CD4-positive, alpha-beta T cell treated with Interleukin-17A for 1 hour (primary cell): ENCODE results near the gene EHD3.

Experiments
- DNase-seq: peaks from one replicate; pipeline ENCODE4 v3.0.0-alpha.2; 2020

EHD3 gene

DNA sequence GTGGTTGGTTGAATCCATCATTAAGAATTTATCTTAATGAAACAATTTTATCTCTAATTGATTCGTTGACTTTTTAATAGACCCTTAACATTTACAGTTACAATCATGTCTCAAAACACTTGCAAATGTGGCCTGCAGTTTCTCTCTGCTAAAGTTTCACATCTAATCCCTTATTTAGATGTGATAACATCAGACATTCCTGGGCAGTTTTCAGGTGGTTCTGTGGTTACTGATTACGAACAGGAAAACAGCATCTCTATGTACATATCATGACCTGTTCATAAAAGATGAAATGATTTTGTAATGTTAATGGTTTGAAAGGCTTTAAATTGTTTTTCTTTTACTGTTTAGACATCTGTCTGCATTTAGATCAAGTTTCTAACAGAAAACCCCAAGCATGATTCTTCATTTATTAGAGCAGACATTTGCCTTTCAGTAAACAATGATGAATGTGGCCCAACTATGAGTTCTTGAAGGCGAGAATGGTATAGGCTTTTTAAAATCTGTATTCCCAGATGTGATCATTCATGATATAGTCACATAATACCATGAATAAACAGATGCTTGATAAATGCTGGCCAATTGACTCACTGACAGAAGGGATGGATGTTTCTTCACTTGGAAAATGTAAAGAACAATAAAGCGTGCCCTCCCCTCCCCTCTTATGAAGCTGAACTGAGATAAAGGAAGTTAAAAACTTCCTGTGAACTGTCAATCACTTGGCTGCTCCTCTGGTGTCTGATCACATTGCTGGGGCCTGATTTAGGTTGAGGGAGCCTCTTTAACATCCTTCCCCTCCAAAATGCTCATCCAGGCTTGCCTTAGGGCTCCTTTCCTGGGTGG lies 20.1 kb upstream of the EHD3 start:
- DNase-seq, result no peak

DNA sequence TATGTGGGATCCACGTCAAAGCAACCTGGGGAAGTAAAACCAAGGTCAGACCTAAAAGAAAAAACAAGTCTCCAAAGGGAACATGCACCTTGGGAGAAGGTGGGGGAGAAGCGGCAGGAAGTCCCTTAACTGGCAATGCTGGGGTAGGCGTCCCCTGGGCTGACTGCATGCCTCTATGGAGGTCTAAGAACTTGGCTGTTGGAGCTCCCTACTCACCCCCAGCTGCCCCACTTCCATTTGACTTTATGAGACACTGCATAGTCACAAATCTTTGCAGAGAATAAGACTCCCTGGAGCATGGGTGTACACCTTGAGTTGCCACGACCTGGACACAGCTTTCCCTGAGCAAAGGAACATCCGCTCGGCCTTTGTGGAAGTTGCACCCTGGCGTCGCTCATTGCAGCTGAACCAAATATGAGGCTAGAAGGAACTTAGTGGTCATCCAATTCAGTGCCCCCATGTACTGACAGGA lies 19.5 kb upstream of the EHD3 start:
- DNase-seq, result no peak

DNA sequence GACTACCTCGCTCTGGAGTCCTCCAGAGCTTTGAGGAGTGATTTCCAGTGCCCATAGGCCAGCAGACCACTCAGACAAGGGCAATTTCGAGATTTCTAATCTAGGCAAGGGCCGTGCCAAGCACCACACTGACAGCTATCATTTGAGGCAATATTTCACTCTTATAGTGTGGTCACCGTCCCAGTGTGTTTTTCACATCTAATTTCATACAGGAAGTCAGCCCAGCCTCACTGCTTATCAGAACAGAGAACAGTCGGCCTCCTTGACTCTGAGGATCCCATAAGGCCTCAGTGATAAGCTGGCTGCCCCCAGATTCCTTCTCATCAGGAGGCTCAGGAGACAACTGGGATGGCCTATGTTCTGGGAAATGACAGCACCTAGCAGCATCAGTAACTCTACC lies 17.2 kb upstream of the EHD3 start:
- DNase-seq, result no peak

DNA sequence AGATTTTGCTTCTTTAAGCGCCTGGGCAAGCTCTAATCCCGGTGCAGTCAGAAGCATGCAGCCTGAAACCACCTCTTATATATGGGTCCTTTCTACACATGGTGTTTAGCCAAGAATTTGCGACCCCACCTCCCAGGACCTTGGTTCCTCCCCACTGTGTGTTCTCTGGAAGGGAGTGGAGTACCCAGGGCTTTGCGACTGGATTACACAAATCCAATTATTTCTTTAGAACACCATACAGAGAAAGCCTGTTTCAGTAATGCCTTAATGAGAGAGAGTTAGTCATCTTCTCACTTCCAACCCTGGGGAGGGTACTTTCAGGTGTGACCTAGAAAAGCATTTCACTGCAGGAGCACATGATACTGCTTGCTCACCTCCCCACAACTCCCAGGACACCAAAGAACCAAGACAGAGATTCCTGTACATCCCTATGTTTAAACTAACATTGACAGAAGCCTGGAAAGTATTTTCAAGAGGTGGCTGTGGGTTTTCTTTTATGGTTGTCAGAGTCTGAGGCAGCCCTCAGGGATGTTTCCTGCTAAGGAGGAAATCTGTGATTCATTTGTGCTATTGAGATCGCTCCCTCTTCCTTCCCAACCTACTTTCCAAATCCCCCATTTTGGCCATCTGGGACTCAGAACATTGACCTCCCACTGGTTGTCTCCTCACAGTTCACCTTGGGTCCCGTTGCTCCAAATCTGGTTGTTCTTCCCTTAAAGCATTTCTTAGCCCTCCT lies 16.3 kb upstream of the EHD3 start, which contains the start of gene CAPN14:
Gene CAPN14 (minus strand): TSS at position 51 of the 736 bp plus-strand sequence. CDS start 12,068 bp downstream, outside the sequence.
- no peak for DNase-seq

DNA sequence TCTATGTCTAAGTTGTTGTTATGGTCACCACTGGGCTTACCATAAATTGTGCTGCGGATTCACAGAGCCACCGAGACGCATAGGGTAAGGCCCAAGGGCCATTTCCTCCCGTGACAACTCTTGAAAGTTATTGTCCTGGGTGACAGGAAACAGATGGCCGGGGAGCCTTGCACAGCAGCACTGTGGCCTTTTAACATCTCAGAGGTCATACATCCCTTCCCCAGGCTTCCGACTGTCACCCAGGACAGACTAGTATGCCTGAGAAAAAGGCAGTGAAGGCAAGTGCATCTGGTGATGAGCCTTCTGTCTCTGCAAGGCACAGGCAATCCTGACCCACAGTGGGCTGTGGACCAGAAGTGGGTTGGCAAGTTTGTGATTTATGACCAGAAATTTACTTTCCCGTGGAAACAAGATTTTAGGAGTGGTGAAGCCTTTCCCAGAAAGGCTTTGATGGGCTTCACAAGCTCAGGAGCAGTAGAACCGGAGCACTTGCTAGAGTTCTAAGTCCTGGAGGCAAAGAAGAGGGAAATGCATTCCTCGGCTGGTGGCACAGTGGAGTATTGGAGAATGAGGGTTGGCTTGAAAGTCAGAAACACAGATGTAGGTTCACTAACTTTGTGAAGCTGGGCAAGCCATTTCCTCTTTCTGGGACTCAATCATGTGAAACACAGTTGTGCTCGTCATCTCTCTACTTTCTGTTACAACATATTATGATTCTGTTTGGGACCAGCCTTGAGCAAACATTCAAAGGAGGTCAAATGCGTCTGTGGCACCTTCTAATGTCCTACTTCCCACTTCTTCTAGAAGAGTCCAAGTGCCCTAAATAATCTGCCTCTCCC lies 14.6 kb upstream of the EHD3 start:
- no peak for DNase-seq

DNA sequence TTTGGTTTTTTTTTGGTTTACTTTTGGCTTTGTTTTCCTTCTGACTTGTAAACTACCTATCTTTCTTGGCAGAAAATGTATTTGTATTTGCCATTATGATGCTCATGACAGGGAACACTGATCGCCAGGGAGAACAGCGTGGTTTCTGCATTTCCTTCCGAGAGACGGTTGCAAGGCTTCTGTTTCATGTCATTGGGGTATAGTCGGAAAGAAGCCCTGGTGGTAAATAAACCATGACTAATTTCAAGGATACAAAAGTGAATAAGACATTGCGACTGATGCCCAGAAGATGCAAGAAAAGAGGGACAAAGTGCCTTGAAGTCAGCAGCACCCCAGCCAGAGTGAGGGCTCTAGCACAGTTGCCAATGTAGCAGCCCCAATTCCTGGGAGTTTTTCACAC lies 12.4 kb upstream of the EHD3 start:
- DNase-seq, result no peak

DNA sequence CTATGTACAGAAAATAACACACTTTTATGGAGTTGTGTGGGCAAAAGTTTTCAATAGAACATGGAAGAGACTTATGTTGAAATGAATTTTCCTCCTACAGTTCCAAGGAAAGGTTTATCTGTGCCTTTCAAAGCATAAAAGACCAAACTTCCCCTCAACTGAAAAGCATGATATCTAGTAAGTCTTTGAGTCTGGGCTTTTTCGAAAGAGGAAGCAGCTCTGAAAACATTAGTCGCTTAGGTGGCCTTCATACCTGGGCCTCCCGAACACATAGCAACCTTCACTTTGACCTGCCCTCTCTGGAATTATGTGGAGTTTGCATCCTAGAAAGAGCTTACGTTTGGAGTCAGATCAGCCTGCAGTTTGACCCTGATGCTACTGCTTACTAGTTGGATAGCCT lies 11.9 kb upstream of the EHD3 start:
- no peak for DNase-seq

DNA sequence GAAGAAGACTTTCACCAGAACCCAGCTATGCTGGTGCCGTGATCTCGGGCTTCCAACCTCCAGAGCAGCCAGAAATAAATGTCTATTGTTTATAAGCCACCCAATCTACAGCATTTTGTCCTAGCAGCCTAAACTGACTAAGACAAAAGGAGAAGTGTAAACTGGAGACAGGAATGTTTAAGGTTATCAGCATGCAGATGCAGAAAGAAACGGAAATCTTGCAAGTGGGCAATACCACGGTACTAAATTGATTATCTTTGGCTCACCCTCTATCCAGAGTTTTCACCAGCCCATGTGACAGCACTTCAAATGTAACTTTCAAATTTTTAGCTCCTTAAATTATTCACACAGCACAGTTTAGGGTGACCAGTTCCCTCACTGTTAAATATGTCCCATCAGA lies 10.9 kb upstream of the EHD3 start:
- DNase-seq, result no peak

DNA sequence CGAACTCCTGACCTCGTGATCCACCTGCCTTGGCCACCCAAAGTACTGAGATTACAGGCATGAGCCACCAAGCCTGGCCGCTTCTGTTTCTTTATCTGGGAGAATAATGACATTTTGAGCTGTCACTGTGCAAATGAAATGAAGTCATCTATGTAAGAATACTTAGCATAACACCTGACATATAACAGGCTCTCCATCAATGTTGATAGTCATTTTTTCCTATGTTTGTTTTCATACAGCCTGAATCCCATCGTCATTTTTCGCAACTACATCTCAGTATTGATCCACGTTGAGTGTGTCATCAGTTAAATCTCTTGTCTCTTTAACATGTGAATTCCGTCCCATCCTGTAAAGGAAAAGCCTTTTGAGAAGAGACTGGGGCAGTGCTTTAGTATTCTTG lies 10.2 kb upstream of the EHD3 start:
- no peak for DNase-seq

DNA sequence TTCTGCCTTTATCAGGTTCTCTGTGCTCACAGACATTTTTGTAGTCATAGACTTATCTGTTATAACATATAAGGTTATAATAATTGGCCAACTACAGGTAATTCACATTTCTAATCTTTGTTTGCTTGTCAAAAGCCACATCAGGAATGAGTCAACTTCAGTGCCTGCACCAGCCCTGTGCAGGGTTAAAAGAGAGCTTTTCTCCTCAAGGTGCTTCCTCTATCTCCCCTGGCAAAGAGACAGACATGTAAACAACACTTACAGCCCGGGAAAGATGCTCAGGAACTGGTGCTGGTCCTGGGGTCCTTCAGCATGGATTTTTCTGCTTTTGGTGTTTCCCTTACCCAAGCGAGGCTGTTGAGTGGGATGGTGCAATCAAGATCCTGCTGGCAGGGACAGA lies 7.7 kb upstream of the EHD3 start:
- DNase-seq, result no peak

DNA sequence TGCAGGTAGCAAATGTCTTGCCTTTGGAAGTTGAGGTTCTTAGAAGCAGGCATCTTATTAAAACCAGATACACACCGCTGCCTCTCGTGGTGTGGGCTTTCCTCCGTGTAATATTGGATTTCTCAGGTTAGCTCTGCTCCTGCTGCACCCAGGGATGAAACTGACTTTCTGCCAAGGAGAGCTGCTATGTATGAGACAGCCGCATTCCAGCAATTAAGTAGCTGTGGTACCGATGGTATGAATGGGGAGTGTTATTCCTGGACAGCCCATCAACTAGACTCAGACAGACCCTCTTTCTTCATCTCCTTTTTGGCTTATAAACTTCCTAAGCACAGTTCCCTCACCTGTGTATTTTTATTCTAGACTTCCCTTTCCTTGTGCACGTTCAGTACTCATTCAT lies 6.8 kb upstream of the EHD3 start:
- DNase-seq, result no peak

DNA sequence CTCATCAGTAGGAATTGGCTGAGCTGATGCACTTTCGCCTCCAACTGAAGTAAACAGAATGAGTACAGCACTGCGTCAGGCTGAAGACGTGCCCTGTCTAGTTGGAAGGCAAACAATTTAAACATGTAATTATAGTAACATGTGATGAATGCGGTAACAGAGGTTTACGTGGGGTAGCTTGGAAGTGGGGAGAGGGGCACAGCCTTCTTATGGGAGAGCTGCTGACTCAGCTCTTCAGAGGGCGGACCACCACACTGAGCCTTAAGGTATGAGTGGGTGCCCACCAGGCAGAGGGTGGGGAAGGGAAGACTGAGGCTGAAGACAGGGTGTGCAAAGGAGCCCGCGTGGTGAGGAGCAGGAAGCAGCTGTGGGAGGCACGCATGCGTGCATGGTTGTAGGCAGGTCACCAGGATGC lies 6.2 kb upstream of the EHD3 start:
- no peak for DNase-seq

DNA sequence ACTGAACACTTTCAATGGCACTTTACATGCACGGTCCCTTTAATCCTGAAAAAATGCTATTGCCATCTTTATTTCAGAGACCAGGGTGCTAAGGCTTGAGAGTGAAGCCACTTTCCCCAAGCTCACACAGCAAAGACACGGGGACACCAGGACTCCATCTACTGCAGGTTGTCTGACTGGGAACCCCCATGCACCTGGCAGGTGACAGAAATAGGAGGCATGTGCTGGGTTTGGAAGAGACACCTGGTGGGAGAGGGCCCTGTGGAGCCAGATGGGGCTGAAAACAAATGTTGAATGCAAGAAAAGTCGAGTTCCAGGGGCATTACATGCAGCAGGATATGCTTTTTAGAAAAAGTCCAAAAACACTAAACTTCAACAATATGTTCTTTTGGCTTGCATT lies 5.2 kb upstream of the EHD3 start:
- no peak for DNase-seq

DNA sequence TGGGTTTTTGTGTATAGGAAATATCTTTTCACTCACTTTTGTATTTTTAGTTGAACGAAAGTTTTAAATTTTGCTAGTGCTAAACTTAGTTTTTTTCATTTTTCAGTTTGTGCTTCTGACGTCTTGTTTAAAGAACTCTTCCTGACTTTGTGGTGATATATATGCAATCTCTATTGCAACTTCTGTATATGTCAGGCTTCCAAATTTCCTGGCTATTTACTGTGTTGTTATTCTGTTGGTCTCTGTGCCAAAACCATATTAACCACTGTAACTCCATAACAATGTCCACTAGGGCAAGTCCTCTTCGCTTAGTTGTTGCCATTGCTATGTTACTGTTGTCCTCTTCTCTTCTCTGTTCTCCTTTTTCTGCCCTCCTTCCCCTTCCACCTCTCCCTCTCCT lies 3.2 kb upstream of the EHD3 start:
- DNase-seq, result no peak

DNA sequence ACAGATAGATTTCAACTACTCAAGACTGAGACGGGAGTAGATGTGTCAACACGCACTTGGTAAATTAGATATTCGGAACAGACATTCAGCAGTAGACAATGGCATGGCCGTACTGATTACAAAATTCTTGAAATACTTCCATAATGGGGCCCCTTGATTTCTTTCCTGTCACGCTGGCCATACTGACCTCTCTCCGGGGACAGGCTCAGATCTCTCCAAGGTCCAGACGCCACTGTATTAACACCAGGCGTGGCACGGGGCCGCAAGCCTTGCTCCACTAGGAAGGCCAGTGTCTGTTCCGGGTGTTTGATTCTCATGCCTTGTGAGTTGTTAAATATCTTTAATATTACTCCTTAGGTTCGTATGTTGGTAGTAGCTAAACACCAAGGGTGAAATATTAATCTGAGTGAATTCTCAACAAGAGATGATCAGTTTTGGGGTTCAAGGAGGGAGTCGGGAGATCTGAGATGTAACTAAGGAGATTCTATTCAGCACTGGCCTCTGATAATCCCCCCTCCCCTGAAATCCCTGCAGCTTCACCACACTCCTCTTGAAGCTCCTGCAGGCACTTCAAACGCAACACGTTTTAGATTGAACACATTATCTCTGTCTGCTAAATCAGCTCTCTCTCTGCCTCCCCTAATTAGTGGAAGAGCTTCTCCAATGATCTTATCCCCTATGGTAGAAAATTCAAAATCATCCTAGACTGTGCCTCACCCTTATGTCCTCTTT lies 2.2 kb upstream of the EHD3 start:
- no peak for DNase-seq

DNA sequence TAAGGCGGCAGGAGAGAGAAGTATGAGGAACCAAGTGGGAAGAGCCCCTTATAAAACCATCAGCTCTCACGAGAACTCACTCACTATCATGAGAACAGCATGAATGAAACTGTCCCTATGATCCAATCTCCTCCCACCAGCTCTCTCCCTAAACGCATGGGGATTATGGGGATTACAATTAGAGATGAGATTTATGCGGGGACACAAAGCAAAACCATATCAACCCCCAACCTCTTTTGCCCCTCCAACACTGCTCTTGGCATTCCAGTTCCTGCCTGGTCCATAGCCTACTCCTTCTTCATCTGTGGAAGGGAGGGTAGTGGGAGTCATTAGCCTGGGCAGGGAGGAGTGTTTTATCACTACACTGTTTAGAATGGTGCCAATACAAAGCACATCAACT lies 1.4 kb upstream of the EHD3 start:
- no peak for DNase-seq

DNA sequence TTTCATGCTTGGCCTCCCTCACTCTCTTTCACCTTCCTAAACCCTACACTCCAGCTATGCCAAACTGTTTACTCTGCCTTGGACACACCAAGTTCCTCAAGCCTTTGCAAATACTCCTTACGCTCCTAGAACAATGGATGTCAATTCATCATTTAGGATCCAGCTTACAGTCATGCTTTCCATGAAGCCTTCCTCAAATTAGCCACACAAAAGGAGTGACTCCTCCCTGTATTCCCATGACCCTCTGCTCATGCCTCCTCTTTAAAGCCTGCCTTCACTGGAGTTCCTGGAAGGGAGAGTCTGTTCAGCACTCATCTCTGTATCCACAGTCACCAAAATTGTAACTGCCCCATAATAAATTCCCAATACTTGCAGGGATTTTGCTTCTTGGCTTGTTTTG lies 721 bp upstream of the EHD3 start:
- DNase-seq, result no peak

DNA sequence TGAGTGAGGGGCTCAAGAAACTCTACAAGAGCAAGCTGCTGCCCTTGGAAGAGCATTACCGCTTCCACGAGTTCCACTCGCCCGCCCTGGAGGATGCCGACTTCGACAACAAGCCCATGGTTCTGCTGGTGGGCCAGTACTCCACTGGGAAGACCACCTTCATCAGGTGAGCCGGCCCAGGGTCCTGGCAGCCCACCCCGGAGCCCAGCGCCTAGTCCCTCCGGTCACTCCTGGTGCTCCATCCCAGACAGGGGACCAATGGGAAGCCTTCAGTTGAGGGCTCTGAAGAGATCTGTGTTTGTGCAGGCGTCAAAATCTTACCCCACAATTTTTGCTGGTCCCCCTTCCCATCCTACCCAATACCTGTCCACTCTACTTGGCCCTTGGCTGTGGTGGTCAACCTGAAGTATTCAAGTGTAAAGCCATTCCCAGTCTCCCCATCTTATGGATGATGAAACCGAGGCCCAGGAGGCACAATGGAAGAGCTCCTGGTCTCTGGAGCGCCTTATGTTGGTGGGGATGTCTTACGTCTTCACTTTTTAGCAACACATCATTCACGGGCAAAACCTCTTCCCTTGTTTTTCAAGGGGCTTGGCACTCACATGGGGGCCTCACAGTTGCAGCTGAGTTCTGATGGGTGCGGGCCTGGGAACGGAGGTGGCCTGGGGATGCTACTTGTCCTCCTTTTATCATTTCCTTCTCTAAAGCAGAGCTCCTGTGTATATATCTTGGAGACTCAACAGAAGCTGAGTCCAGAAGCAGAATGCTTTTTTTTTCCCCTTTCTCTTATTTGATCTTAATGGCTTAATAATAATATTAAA lies 941 bp downstream of the EHD3 start:
- DNase-seq, result no peak

DNA sequence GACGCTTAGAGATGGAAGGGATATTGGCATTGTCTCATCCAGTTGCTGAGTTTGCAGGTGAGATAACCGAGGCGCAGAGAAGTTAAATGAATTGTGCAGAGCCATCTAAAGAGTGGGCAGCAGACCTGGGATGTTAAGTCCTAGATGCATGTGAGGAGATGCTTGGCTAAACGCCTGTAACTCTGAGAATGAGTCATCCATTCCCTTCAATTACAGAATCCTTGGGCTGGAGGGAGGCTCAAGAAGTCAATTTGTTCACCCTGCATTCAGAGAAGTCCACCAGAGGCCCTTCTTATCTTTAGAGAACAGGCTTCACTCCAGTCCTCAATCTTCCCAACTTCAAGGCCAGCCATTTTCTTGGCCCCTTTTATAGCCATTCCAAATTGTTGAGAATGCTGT lies 1.6 kb downstream of the EHD3 start:
- DNase-seq, result no peak

DNA sequence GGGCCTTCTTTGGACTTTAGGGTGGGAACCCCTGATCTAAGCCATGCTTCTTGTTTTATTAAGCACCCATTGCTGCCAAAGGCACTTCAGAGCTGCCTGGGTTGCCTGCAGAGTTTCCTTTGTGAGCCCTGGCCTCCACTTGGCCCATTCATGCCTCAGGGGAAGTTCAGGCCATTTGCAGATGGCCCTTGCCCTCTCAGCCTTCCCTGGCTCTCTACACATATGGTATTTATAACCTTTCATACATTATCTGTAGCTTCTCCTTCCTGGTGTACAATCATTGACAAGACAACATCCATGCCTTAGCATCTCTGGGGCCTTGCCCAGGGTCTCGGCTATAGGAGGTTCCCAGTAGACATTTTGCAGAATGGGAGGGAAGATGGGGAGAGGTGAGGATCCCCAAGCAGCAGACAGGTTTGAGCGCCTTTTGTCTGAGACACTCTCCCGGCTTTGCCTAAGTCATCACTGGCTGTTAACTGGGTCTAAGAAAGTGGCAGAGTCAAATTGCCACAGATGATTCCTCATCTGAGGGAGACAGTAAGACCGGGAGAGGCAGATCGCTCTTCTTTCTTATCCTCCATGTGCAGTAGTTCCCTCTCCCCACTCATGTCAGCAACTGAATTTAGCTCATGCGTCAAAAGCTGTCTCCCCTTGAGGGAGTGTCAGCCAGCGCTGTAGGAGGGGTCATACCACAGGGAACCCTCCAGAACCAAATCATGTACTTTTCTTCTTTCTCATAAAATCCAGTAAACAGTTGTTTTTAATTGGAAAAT lies 2.7 kb downstream of the EHD3 start:
- DNase-seq, result no peak
